GM21390 (cell line): ENCODE results near the gene JOSD2.

Experiments
- ATAC-seq: cut with Tn5 transposase; IDR thresholded peaks from one replicate; pipeline ENCODE4 v1.9.1; 2021; ENCODE audit not compliant: unreplicated experiment

Gene JOSD2, protein sequence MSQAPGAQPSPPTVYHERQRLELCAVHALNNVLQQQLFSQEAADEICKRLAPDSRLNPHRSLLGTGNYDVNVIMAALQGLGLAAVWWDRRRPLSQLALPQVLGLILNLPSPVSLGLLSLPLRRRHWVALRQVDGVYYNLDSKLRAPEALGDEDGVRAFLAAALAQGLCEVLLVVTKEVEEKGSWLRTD

DNA sequence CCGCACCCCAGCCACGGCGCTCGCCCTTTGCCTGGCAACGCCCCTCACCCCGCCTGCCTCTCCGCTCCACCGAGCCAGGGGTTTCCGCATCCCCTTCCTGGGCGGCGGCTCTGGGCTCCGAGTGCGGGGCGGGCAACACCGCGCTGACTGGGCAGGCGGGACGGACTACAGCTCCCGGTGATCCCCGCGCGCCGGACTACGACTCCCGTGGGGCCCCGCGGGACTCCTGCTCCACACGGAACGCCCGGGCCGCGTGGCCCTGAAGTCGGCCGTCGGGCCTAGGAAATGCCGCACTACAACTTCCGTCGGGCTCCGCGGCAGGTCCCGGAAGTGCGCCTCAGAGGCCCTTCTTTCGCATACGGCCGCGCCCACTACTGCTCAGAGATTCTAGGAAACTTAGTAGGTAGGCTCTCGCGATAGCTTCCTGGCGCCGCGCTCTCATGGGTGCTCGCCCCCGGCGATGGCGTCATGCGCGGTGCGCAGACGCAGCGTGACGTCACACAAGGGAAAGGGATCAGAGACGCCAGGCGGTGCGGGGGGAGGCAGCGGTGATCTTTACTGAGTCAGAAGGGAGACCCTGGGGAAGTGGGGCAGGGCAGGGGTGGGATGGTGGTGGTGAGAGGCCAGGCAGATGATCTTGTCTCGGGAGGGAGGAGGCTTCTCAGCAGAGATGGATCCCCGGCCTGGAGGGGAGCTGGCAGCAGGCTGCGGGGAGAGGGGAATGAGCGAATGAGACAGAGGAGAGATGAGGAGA lies at the start of gene JOSD2:
TSS of gene JOSD2 (minus strand) at position 123 of the 754 bp plus-strand sequence. CDS start 760 bp downstream, outside the sequence.
- ATAC-seq = peak; percentile 85

- no peak for ATAC-seq
These were observed 48.6 kb upstream of the JOSD2 start for GRCh38 chr19:50559636-50560035.

DNA sequence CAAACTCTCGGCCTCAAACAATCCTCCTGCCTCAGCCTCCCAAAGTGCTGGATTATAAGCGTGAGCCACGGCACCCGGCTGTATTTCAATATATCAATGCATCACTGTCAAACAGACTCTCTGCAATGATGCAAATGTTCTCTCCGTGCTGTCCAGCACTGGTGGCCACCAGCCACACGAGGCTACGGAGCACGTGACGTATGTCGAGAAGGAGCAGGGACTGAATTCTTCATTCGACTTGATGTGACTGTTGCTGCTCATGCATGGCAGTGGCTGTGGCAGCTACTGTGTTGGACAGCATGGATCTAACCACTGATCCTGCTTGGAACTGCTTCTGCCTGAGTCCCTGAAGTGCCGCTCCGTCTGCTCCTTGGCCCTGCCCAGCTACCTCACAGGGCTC lies 47.5 kb upstream of the JOSD2 start:
- ATAC-seq = no peak

DNA sequence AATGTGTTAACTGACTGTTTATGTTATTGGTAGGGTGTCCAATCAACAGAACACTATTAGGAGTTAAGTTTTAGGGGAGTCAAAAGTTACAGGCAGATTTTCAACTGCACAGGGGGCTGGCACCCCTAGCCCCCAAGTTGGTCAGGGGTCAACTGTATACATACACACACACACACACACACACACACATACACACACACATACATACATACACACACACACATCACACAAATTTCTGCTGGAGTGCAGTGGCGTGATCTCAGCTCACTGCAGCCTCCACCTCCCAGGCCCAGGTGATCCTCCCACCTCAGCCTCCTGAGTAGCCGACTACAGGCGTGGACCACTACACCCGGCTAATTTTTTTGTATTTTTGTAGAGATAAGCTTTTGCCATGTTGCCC lies 47.0 kb upstream of the JOSD2 start:
- ATAC-seq = no peak

DNA sequence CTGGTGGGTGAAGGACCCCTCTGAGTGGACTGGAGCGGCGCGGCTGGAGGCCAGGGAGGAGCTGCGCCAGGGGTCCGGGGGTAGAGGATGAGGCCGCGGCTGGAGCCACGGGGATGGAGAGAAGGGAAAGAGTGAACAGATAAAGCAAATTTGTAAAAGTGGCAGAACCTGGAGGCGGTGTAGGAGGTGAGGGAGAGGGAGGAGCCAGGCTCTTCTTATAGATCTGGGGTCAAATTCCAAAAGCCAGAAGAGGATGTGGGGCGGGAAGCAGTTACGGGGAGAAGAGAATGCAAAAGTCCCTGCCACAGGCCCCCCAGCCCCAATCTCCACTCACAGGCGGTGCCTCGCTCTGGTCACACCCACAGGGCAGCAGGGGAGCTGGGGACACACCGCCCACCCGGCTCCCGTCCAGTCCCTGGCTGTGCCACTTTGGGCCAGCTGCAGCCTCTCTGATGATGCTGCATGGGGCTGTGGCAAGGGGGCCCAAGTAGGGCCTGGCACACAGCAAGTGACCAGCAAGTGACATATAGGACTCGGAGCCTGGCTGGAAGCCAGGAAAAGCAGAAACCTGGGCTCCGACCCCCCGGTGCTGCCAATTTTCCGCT lies 46.1 kb upstream of the JOSD2 start:
- ATAC-seq = no peak

GRCh38 chr19:50556282-50557008 lies 45.5 kb upstream of the JOSD2 start:
- no peak for ATAC-seq

DNA sequence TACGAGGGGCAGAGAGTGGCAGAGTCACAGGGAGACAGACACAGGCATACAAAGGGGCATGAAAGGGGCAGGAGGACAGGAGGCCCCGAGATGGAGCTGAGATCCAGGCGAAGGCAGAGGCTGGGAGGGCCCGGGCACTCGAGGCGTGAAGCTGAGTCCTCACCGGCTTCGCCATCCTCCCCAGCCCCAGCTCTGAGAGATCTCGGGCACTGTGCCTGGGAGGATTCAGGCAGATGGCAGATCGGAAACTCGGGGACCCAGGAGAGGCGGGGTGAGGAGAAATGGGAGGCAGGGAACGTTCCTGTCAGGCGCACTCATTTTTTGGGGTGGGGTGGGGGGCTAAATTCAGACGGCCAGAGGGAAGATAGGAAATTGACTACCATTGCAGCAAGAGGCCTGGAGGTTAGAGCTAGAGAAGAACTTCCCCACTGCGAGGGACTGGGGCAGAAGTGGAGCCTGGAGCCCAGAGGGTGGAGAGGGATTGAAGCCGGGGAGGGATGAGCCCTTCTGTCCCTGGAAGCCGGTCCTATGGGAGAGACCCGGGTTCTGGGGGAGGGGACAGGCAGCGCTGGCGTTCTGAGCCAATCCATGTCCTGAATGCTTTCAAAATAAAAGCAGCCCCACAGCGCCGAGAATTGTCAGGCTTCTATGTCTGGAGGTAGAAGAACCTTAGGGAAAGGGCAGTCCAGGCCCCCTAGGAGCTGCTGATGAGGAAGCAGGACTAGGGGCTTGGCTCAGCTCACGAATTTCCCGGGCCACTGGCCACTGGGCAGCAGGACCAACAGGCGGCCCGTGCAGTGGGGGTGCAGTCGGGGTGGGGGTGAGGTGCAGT lies 44.7 kb upstream of the JOSD2 start:
- ATAC-seq = no peak

- no peak for ATAC-seq
These were observed 44.0 kb upstream of the JOSD2 start for GRCh38 chr19:50555033-50555432.

DNA sequence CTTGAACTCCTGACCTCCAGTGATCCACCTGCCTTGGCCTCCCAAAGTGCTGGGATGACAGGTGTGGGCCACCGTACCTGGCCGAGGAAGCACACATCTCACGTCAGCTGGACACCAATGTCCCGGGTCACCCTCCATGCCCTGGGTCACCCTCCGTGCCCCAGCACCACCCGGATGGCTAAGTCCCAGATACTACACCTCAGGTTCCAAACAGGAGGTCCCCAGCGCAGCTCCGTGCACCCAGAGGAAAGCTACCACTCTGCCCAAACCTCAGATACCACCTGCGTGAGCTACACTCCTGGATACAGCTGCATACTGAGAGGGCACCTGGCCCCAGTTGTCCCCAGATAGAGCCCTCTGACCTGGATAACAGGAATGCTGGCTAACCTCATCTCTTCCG lies 43.2 kb upstream of the JOSD2 start:
- ATAC-seq = no peak

GRCh38 chr19:50553134-50553703 lies 42.2 kb upstream of the JOSD2 start:
- ATAC-seq = no peak

DNA sequence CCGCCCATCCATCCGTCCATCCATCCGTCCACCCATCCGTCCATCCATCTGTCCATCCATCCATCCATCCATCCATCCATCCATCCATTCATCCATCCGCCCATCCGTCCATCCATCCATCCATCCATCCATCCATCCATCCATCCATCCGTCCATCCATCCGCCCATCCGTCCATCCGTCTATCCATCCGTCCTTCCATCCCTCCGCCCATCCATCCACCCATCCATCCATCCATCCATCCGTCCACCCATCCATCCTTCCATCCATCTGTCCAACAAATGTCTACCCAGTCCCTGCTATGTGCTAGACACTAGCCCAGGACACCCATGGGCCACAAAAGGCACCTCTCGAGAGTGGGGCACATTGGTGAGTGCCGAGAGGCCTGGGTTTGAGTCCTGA lies 41.5 kb upstream of the JOSD2 start:
- ATAC-seq = no peak

GRCh38 chr19:50551715-50552187 lies 40.8 kb upstream of the JOSD2 start:
- no peak for ATAC-seq

GRCh38 chr19:50551034-50551714 lies 40.2 kb upstream of the JOSD2 start:
- no peak for ATAC-seq

DNA sequence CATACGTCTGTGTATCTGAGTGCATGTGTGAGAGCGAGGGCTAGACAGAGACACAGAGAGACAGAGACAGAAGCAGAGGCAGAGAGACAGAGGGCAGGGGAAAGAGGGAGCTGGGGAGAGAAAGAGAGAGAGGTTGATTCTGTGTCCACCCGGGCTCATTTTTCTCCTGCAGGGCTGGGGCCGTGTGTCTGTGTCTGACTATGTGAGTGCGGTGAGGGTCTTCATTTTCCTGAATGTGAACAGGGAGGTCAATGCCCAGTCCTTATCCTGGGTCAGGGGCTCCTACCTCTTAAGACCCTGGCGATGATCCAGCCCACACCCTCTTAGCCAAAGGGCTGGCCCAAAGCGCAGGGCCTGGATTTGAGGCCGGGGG lies 39.6 kb upstream of the JOSD2 start:
- no peak for ATAC-seq

DNA sequence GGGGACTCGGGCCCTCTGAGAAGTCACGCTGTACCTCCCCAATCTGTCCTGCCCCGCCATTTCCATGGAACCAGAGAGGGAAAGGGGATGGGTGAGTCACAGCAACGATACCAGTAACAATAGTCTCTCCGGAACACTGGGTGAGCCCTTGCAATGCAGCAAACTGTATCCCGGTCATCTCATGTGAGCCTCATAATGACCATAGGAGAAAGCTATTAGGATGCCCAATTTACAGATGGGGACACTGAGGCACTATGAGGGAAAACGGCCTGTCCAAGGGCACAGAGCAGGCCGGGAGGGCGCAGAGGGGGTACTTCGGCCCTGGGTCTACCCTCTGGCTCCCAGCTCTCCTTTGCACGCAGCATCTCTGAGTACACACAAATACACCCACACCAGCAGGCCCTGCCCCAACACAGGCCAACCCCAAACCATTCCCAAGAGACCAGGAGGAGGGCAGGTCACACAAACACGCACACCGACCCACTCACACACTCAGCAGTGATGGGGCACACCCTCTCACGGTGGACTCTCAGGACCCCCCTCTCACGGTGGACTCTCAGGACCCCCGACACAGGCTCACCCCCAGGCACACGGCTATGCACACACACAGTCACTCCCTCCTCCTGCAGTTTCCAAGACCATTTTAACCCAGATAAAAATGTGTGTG lies 39.1 kb upstream of the JOSD2 start:
- no peak for ATAC-seq

- ATAC-seq = no peak
These were observed 38.3 kb upstream of the JOSD2 start for GRCh38 chr19:50549059-50549926.

GRCh38 chr19:50548191-50549058 lies 37.4 kb upstream of the JOSD2 start:
- no peak for ATAC-seq
